Peyer's patch (tissue), 4 donors: ENCODE results near the gene PRPF4. TPM values are rescaled to one million over a fixed set of nuclear protein-coding genes. Genes with fewer than 3 reads are reported as not detected.

ENCODE experiments used
- total RNA-seq, 4 donors: library from RNA; depleted of rRNA; stranded (reverse); fragments of >200 nt; gene quantifications; one replicate each; pipeline ENCODE4 v1.1.0, GENCODE V29; 2016

The PRPF4 gene
- total RNA-seq, 4 donors from 2014 or later: 11.4 to 33.0 (median 19.5) TPM

Other genes with a start within 250 kb of the PRPF4 start
- gene ZFP37, start 218.9 kb upstream of the PRPF4 start, total RNA-seq: 1 to 10 TPM in 2 of 4 donors, under 1 TPM in 2; 0.53 to 3.3 (median 1.0) TPM
- gene SLC31A2, start 124.7 kb upstream of the PRPF4 start, total RNA-seq: 100 to 1,000 TPM in 1 of 4 donors, 10 to 100 TPM in 3; 12.4 to 116 (median 56.2) TPM
- gene FKBP15, start 54.4 kb upstream of the PRPF4 start, total RNA-seq: 10 to 100 TPM; 25.9 to 44.6 (median 32.5) TPM
- 10 to 100 TPM in 3 of 4 donors, 1 to 10 TPM in 1; 7.4 to 82.7 (median 50.6) TPM for gene SLC31A1, start 54.1 kb upstream of the PRPF4 start, total RNA-seq
- 10 to 100 TPM; 13.6 to 28.4 (median 25.0) TPM for gene CDC26, start 86 bp upstream of the PRPF4 start, total RNA-seq
- gene RNF183, start 27.7 kb downstream of the PRPF4 start, total RNA-seq: under 1 TPM in 1 of 4 donors, not detected in 3; 0.35 TPM
- gene WDR31, start 64.6 kb downstream of the PRPF4 start, total RNA-seq: 1 to 10 TPM in 3 of 4 donors, not detected in 1; 1.1 to 3.5 (median 2.5) TPM
- gene BSPRY, start 73.9 kb downstream of the PRPF4 start, total RNA-seq: 10 to 100 TPM; 11.6 to 20.8 (median 15.8) TPM
- 100 to 1,000 TPM in 3 of 4 donors, 10 to 100 TPM in 1; 56.1 to 258 (median 237) TPM for gene HDHD3, start 101.3 kb downstream of the PRPF4 start, total RNA-seq
- gene ALAD, start 125.6 kb downstream of the PRPF4 start, total RNA-seq: 10 to 100 TPM; 44.6 to 81.4 (median 62.2) TPM
- gene POLE3, start 135.0 kb downstream of the PRPF4 start, total RNA-seq: 10 to 100 TPM; 13.8 to 56.9 (median 16.4) TPM
- gene C9orf43, start 135.1 kb downstream of the PRPF4 start, total RNA-seq: 1 to 10 TPM in 3 of 4 donors, not detected in 1; 1.1 to 5.0 (median 1.2) TPM
- gene RGS3, start 188.1 kb downstream of the PRPF4 start, total RNA-seq: 100 to 1,000 TPM in 2 of 4 donors, 10 to 100 TPM in 2; 55.3 to 113 (median 88.6) TPM